ENCODE data around the gene TRMT5. TPM values are rescaled to one million over a fixed set of nuclear protein-coding genes. Genes with fewer than 3 reads are reported as not detected.

TRMT5 gene
- total RNA-seq: 10 to 100 TPM in 2 of 4 donors, 1 to 10 TPM in 2; 4.4 to 29.4 (median 11.5) TPM

- peak within 1 kb of the TSS; percentile 83 to 96 for H3K27ac ChIP-seq
- H3K36me3 ChIP-seq: no peaks in the 10 kb centered on the region
- H3K4me3 ChIP-seq: peak within 1 kb of the TSS; percentile 93 to 97
- no peaks in the 10 kb centered on the region for H3K27me3 ChIP-seq
- no peaks in the 10 kb centered on the region for H3K9me3 ChIP-seq
- TF ChIP-seq POLR2A (IDR thresholded peaks at IDR 0.05) (peak in 1 of 2 donors; percentile 61), CTCF (IDR thresholded peaks at IDR 0.05) (peak in 2 of 4 experiments; percentile 2 to 31)
- peak; percentile 95 for DNase-seq
- no peaks in the 10 kb centered on the region for H3K4me1 ChIP-seq
- intact Hi-C loops (cut with DNase I; ENCODE audit: low total_unique reads): no loop called here
These were observed at the start of gene TRMT5, which contains the start of gene SLC38A6 for GRCh38 chr14:60980811-60981632. TSS of gene TRMT5 (minus strand) at chr14:60981079. CDS start at chr14:60980973, 106 bp downstream. TSS of gene SLC38A6 (plus strand) at chr14:60981245. CDS start at chr14:60981278, 33 bp downstream.

GRCh38 chr14:61026526-61026925 is 45.6 kb upstream of the TRMT5 start:
- Histone ChIP-seq H3K27ac (no peak overlapping the region), H3K9me3 (no peaks in the 10 kb centered on the region), H3K36me3 (no peaks in the 10 kb centered on the region), H3K27me3 (no peaks in the 10 kb centered on the region), H3K4me1 (no peaks in the 10 kb centered on the region), H3K4me3 (no peak overlapping the region)
- DNase-seq: no peak
- intact Hi-C loops (cut with DNase I; ENCODE audit: low total_unique reads): loop anchor here (10.0 kb wide), 1 partner anchor 402 kb away; no protein-coding TSS in a partner anchor
- TF ChIP-seq CTCF (IDR thresholded peaks at IDR 0.05): no peak
- no peak for TF ChIP-seq POLR2A (IDR thresholded peaks at IDR 0.05)

- H3K27ac ChIP-seq: no peak overlapping the region
- H3K9me3 ChIP-seq: no peaks in the 10 kb centered on the region
- H3K36me3 ChIP-seq: no peaks in the 10 kb centered on the region
- no peaks in the 10 kb centered on the region for H3K4me1 ChIP-seq
- TF ChIP-seq CTCF (IDR thresholded peaks at IDR 0.05) (peak; percentile 67 to 85 (median 78)), POLR2A (IDR thresholded peaks at IDR 0.05) (no peak)
- H3K27me3 ChIP-seq: no peaks in the 10 kb centered on the region
- peak; percentile 43 to 50 for DNase-seq
- no peak overlapping the region for H3K4me3 ChIP-seq
- intact Hi-C loops (cut with DNase I; ENCODE audit: low total_unique reads): loop anchor here (10.0 kb wide), 1 partner anchor 401 kb away; no protein-coding TSS in a partner anchor
These were observed 44.7 kb upstream of the TRMT5 start for GRCh38 chr14:61025251-61026223.

GRCh38 chr14:61019537-61019936 is 38.7 kb upstream of the TRMT5 start:
- Histone ChIP-seq H3K4me3 (no peak overlapping the region), H3K9me3 (no peaks in the 10 kb centered on the region), H3K4me1 (no peaks in the 10 kb centered on the region), H3K27me3 (no peaks in the 10 kb centered on the region), H3K36me3 (no peaks in the 10 kb centered on the region), H3K27ac (no peak overlapping the region)
- DNase-seq: no peak
- no peak for TF ChIP-seq POLR2A (IDR thresholded peaks at IDR 0.05)
- no peak for TF ChIP-seq CTCF (IDR thresholded peaks at IDR 0.05)
- intact Hi-C loops (cut with DNase I; ENCODE audit: low total_unique reads): no loop called here

Data from uterus (tissue), 4 donors.